T-helper 2 cell treated with Interferon-gamma antibody and Interleukin-4, amounts not matched to agents 5 μg/mL and 100 μg/mL, for 36 hours (primary cell): Measurements from ENCODE around the gene RHOT2.
"Not testable (repeated sequence)": the region's sequence is repeated elsewhere in the genome, so short reads cannot be mapped to it uniquely, and the experiment has no call there.

Source experiments
- DNase-seq: peaks from one replicate; pipeline ENCODE4 v3.0.0; 2021; ENCODE audit warnings: low spot score
- H3K27ac Mint-ChIP-seq: one replicate; pipeline ENCODE4 v1.8.0; 2021; ENCODE audit warnings: mild to moderate bottlenecking, mixed read lengths
- H3K27me3 Mint-ChIP-seq: one replicate; pipeline ENCODE4 v1.8.0; 2021; ENCODE audit warnings: low read depth, mixed read lengths
- H3K36me3 Mint-ChIP-seq: one replicate; pipeline ENCODE4 v1.8.0; 2021; ENCODE audit warnings: low read depth, mixed read lengths
- H3K4me1 Mint-ChIP-seq: one replicate; pipeline ENCODE4 v1.8.0; 2021; ENCODE audit warnings: low read depth, mixed read lengths
- H3K4me3 Mint-ChIP-seq: one replicate; pipeline ENCODE4 v1.8.0; 2022; ENCODE audit warnings: mild to moderate bottlenecking, moderate library complexity, mixed read lengths
- H3K9me3 Mint-ChIP-seq: one replicate; pipeline ENCODE4 v1.8.0; 2021; ENCODE audit warnings: mixed read lengths

RHOT2 gene

GRCh38 chr16:707062-707538 lies 39.2 kb downstream of the RHOT2 start:
- peaks cover 52% of the 10 kb centered on the region for H3K27me3 Mint-ChIP-seq

GRCh38 chr16:708019-708418 lies 40.1 kb downstream of the RHOT2 start:
- DNase-seq = no peak
- peak overlapping the region; percentile 45 for H3K27ac Mint-ChIP-seq
- H3K4me1 Mint-ChIP-seq = no peaks in the 10 kb centered on the region
- H3K9me3 Mint-ChIP-seq = no peaks in the 10 kb centered on the region
- no peak overlapping the region for H3K4me3 Mint-ChIP-seq
- H3K27me3 Mint-ChIP-seq = peaks cover 48% of the 10 kb centered on the region
- H3K36me3 Mint-ChIP-seq = no peaks in the 10 kb centered on the region

More at GRCh38 chr16:707062-707538, 39.2 kb downstream of the RHOT2 start:
- Mint-ChIP-seq H3K9me3 (no peaks in the 10 kb centered on the region), H3K36me3 (no peaks in the 10 kb centered on the region), H3K27ac (no peak overlapping the region), H3K4me3 (no peak overlapping the region), H3K4me1 (no peaks in the 10 kb centered on the region)
- no peak for DNase-seq

GRCh38 chr16:708959-709358 lies 41.0 kb downstream of the RHOT2 start:
- Mint-ChIP-seq H3K27me3 (peaks cover 45% of the 10 kb centered on the region), H3K9me3 (no peaks in the 10 kb centered on the region), H3K27ac (no peak overlapping the region), H3K36me3 (no peaks in the 10 kb centered on the region), H3K4me3 (no peak overlapping the region), H3K4me1 (no peaks in the 10 kb centered on the region)
- DNase-seq = no peak

- peaks cover 42% of the 10 kb centered on the region for H3K27me3 Mint-ChIP-seq
- no peaks in the 10 kb centered on the region for H3K36me3 Mint-ChIP-seq
- DNase-seq = no peak
- no peaks in the 10 kb centered on the region for H3K9me3 Mint-ChIP-seq
- H3K4me3 Mint-ChIP-seq = no peak overlapping the region
- H3K4me1 Mint-ChIP-seq = no peaks in the 10 kb centered on the region
- no peak overlapping the region for H3K27ac Mint-ChIP-seq
Observed at GRCh38 chr16:709566-710499, 41.9 kb downstream of the RHOT2 start.

GRCh38 chr16:710500-711075 lies 42.7 kb downstream of the RHOT2 start:
- H3K4me1 Mint-ChIP-seq = no peaks in the 10 kb centered on the region
- no peak for DNase-seq
- H3K4me3 Mint-ChIP-seq = no peak overlapping the region
- no peaks in the 10 kb centered on the region for H3K9me3 Mint-ChIP-seq
- H3K27me3 Mint-ChIP-seq = peaks cover 42% of the 10 kb centered on the region
- no peaks in the 10 kb centered on the region for H3K36me3 Mint-ChIP-seq
- H3K27ac Mint-ChIP-seq = no peak overlapping the region

GRCh38 chr16:711084-711483 lies 43.2 kb downstream of the RHOT2 start:
- H3K36me3 Mint-ChIP-seq = no peaks in the 10 kb centered on the region
- H3K9me3 Mint-ChIP-seq = no peaks in the 10 kb centered on the region
- peaks cover 46% of the 10 kb centered on the region for H3K27me3 Mint-ChIP-seq
- no peaks in the 10 kb centered on the region for H3K4me1 Mint-ChIP-seq
- no peak overlapping the region for H3K4me3 Mint-ChIP-seq
- no peak for DNase-seq
- no peak overlapping the region for H3K27ac Mint-ChIP-seq

- H3K9me3 Mint-ChIP-seq = no peaks in the 10 kb centered on the region
- peak; percentile 76 for DNase-seq
- H3K27ac Mint-ChIP-seq = no peak overlapping the region
- H3K4me1 Mint-ChIP-seq = no peaks in the 10 kb centered on the region
- no peak overlapping the region for H3K4me3 Mint-ChIP-seq
- no peaks in the 10 kb centered on the region for H3K36me3 Mint-ChIP-seq
- H3K27me3 Mint-ChIP-seq = peaks cover 44% of the 10 kb centered on the region
Observed at GRCh38 chr16:711548-712320, 43.8 kb downstream of the RHOT2 start.

GRCh38 chr16:712740-713250 lies 44.9 kb downstream of the RHOT2 start:
- not testable (repeated sequence) for H3K27ac Mint-ChIP-seq

GRCh38 chr16:714079-714478 lies 46.1 kb downstream of the RHOT2 start:
- peaks cover 23% of the 10 kb centered on the region for H3K27me3 Mint-ChIP-seq
- no peaks in the 10 kb centered on the region for H3K9me3 Mint-ChIP-seq
- H3K4me3 Mint-ChIP-seq = no peak overlapping the region
- H3K36me3 Mint-ChIP-seq = no peaks in the 10 kb centered on the region
- H3K27ac Mint-ChIP-seq = no peak overlapping the region
- no peaks in the 10 kb centered on the region for H3K4me1 Mint-ChIP-seq
- no peak for DNase-seq

More at GRCh38 chr16:712740-713250, 44.9 kb downstream of the RHOT2 start:
- H3K9me3 Mint-ChIP-seq, H3K4me3 Mint-ChIP-seq, H3K36me3 Mint-ChIP-seq, H3K4me1 Mint-ChIP-seq: not testable (repeated sequence)
- peaks cover 35% of the 10 kb centered on the region for H3K27me3 Mint-ChIP-seq
- peak; percentile 51 for DNase-seq

GRCh38 chr16:714558-715476 lies 46.9 kb downstream of the RHOT2 start, which contains the start of gene METRN:
Gene METRN (plus strand): TSS chr16:715118. CDS start chr16:715290, 172 bp downstream.
- no peaks in the 10 kb centered on the region for H3K9me3 Mint-ChIP-seq
- no peak within 1 kb of the TSS for H3K27ac Mint-ChIP-seq
- no peaks in the 10 kb centered on the region for H3K36me3 Mint-ChIP-seq
- peak; percentile 92 for DNase-seq
- H3K4me3 Mint-ChIP-seq = peak within 1 kb of the TSS; percentile 24
- H3K4me1 Mint-ChIP-seq = no peaks in the 10 kb centered on the region
- peaks cover 17% of the 10 kb centered on the region for H3K27me3 Mint-ChIP-seq

- H3K9me3 Mint-ChIP-seq = no peaks in the 10 kb centered on the region
- H3K27ac Mint-ChIP-seq = no peak overlapping the region
- peak overlapping the region; percentile 24 for H3K4me3 Mint-ChIP-seq
- DNase-seq = peak; percentile 40
- peaks cover 17% of the 10 kb centered on the region for H3K27me3 Mint-ChIP-seq
- no peaks in the 10 kb centered on the region for H3K36me3 Mint-ChIP-seq
- H3K4me1 Mint-ChIP-seq = peaks cover 3% of the 10 kb centered on the region
Observed at GRCh38 chr16:715477-716199, 47.7 kb downstream of the RHOT2 start.

GRCh38 chr16:716200-716568 lies 48.3 kb downstream of the RHOT2 start:
- Mint-ChIP-seq H3K27me3 (peaks cover 16% of the 10 kb centered on the region), H3K36me3 (no peaks in the 10 kb centered on the region), H3K9me3 (no peaks in the 10 kb centered on the region), H3K4me3 (peak overlapping the region; percentile 49), H3K4me1 (peaks cover 3% of the 10 kb centered on the region), H3K27ac (no peak overlapping the region)
- no peak for DNase-seq
